ENCODE data around the gene HIBCH. TPM values are rescaled to one million over a fixed set of nuclear protein-coding genes. Genes with fewer than 3 reads are reported as not detected.
"Not testable (repeated sequence)": the region's sequence is repeated elsewhere in the genome, so short reads cannot be mapped to it uniquely, and the experiment has no call there.

Gene HIBCH
- total and polyA plus RNA-seq, 2 donors = 18.7 to 31.3 TPM

DNA sequence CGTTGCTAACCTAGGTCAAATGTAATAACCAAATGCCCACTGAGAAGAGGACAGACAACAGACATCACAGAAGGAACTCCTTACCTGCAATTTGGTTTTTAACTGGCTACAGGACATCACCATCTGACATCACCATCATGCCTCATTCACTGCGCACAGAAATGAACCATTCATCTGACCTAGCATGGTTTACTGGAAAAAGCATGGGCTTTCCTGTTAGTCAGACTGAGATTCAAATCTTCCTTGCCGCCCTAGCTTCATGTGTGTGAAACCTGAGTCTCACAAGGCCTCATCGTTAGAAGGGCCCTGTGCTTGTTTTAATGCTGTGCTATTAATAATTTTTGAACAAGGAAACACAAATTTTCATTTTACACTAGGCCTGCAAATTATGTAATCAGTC lies 1.1 kb upstream of the HIBCH start:
- no peak overlapping the region for H3K27ac ChIP-seq (ENCODE audit: low read depth in 1 of 2, low read length in 1 of 2)
- H3K36me3 ChIP-seq (ENCODE audit: control insufficient read depth in 2 of 2, insufficient read depth in 2 of 2, low read length in 1 of 2) = peaks cover 0 to 3% of the 10 kb centered on the region in 2 donors
- no peak for DNase-seq (ENCODE audit: low read depth in 6 of 9, low spot score in 9 of 9)
- H3K9me3 ChIP-seq (ENCODE audit: control insufficient read depth in 2 of 2, insufficient read depth in 1 of 2, low read length in 1 of 2) = no peaks in the 10 kb centered on the region
- peaks cover 2 to 16% of the 10 kb centered on the region in 2 donors for H3K4me1 ChIP-seq (ENCODE audit: control insufficient read depth in 2 of 2, insufficient read depth in 2 of 2, low read length in 2 of 2)
- no peaks in the 10 kb centered on the region for H3K27me3 ChIP-seq (ENCODE audit: control insufficient read depth in 2 of 2, insufficient read depth in 1 of 2, low read length in 1 of 2)
- WGBS = 95% methylated on average over 4 of the region's 4 CpGs
- H3K4me3 ChIP-seq (ENCODE audit: low read length in 2 of 2) = no peak overlapping the region

DNA sequence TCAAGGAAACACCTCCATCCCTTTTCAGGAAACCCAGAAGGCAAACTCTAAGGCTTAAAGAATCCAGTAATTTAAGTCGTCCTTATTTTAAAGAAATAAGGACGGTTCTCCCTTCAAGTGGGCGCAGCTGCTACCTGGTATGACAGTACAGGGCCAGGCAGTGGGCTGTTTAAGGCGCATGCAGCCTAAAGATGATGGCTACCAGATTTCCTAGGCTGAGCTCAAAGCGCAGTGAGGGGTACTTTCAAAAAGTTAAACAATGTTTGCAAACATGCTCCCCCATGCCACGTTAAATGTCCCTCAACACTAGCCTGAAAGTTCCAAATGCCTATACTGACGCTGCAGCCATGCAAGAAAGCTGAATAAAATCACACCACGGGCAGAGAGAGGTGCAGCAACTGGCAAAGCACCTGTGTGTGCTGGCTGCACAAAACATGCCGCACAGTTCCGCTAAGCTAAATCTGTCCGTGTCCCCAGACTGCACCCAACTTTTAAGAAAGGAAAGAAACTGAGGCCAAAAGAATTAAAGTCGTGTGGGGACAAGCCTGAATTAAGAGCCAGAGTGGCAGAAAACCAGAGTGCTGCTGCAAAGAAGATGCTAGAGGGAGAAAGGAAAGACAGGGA lies 583 bp downstream of the HIBCH start:
- H3K4me3 ChIP-seq (ENCODE audit: low read length in 2 of 2) = peak overlapping the region; percentile 82 to 86
- peak overlapping the region; percentile 94 to 95 for H3K27ac ChIP-seq (ENCODE audit: low read depth in 1 of 2, low read length in 1 of 2)
- peaks cover 0 to 3% of the 10 kb centered on the region in 2 donors for H3K36me3 ChIP-seq (ENCODE audit: control insufficient read depth in 2 of 2, insufficient read depth in 2 of 2, low read length in 1 of 2)
- no peaks in the 10 kb centered on the region for H3K9me3 ChIP-seq (ENCODE audit: control insufficient read depth in 2 of 2, insufficient read depth in 1 of 2, low read length in 1 of 2)
- WGBS = 8% methylated on average over 12 of the region's 12 CpGs
- peak; percentile 20 to 77 (median 46) for DNase-seq (ENCODE audit: low read depth in 6 of 9, low spot score in 9 of 9)
- peaks cover 2 to 16% of the 10 kb centered on the region in 2 donors for H3K4me1 ChIP-seq (ENCODE audit: control insufficient read depth in 2 of 2, insufficient read depth in 2 of 2, low read length in 2 of 2)
- H3K27me3 ChIP-seq (ENCODE audit: control insufficient read depth in 2 of 2, insufficient read depth in 1 of 2, low read length in 1 of 2) = no peaks in the 10 kb centered on the region

DNA sequence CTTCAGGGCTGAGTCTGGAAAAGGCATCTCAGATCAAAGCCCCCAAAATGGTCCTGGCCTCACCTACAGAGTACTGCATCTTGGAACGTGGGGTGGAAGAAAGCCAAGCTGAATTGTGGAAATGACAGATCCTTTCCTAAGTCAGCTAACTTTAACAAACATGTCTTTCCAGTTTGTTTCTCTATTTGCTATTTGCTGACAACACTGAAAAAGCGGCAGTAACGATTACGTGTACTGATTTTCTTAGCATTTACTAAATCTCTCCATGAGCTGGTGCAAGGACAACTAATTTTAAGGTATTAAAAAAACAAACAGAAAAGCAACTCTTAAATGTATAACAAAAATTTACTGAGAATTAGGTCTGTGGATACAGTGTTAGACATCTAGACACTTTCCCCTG lies 1.1 kb downstream of the HIBCH start:
- no peaks in the 10 kb centered on the region for H3K27me3 ChIP-seq (ENCODE audit: control insufficient read depth in 2 of 2, insufficient read depth in 1 of 2, low read length in 1 of 2)
- peaks cover 2 to 16% of the 10 kb centered on the region in 2 donors for H3K4me1 ChIP-seq (ENCODE audit: control insufficient read depth in 2 of 2, insufficient read depth in 2 of 2, low read length in 2 of 2)
- no peaks in the 10 kb centered on the region for H3K9me3 ChIP-seq (ENCODE audit: control insufficient read depth in 2 of 2, insufficient read depth in 1 of 2, low read length in 1 of 2)
- H3K4me3 ChIP-seq (ENCODE audit: low read length in 2 of 2) = peak overlapping the region in 1 of 2 donors; percentile 82
- DNase-seq (ENCODE audit: low read depth in 6 of 9, low spot score in 9 of 9) = peak in 1 of 9 donors; percentile 4
- peaks cover 0 to 3% of the 10 kb centered on the region in 2 donors for H3K36me3 ChIP-seq (ENCODE audit: control insufficient read depth in 2 of 2, insufficient read depth in 2 of 2, low read length in 1 of 2)
- peak overlapping the region in 1 of 2 donors; percentile 94 for H3K27ac ChIP-seq (ENCODE audit: low read depth in 1 of 2, low read length in 1 of 2)
- 91% methylated on average over 4 of the region's 4 CpGs for WGBS

DNA sequence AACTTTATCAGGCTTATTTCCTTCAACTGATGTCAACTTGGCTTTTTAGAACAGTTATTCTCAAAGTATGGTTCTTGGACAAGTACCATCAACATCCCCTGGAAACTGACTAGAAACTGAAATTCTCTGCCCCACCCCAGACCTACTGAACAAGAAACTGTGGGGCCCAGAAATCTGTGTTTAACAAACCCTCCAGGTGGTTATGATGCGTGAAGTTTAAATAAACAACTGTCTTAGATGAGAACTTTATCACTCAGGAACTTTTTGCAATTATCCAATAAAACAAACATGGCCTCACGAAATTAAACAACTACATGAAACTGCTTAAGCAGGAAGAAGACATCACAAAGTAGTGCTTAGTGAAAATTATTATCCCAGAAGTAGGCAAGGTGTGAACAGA lies 4.4 kb downstream of the HIBCH start:
- Histone ChIP-seq H3K27ac (ENCODE audit: low read depth in 1 of 2, low read length in 1 of 2) (no peak overlapping the region), H3K27me3 (ENCODE audit: control insufficient read depth in 2 of 2, insufficient read depth in 1 of 2, low read length in 1 of 2) (no peaks in the 10 kb centered on the region), H3K36me3 (ENCODE audit: control insufficient read depth in 2 of 2, insufficient read depth in 2 of 2, low read length in 1 of 2) (peaks cover 0 to 5% of the 10 kb centered on the region in 2 donors), H3K4me3 (ENCODE audit: low read length in 2 of 2) (no peak overlapping the region), H3K4me1 (ENCODE audit: control insufficient read depth in 2 of 2, insufficient read depth in 2 of 2, low read length in 2 of 2) (peaks cover under 1 to 14% of the 10 kb centered on the region in 2 donors), H3K9me3 (ENCODE audit: control insufficient read depth in 2 of 2, insufficient read depth in 1 of 2, low read length in 1 of 2) (no peaks in the 10 kb centered on the region)
- no peak for DNase-seq (ENCODE audit: low read depth in 6 of 9, low spot score in 9 of 9)
- WGBS = 97% methylated on average over 2 of the region's 2 CpGs

DNA sequence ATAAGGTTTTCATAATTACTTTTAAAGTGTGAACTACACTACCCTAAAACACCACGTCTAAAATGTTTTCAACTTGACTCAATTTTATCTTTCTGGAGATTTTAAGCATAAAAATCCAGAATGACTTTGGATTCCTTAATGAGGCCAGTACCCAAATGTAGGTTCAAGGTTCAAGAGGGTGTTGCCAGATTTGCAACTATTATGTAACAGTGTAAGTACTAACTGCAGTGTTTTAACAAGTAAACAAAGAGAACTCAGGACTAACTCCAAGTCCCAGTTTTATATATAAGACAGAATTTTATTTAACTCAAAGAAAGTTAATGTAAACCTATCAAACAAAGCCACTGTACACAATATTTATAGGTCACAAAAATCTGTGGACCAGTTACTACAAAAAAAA lies 5.7 kb downstream of the HIBCH start:
- H3K36me3 ChIP-seq (ENCODE audit: control insufficient read depth in 2 of 2, insufficient read depth in 2 of 2, low read length in 1 of 2) = peaks cover 4 to 10% of the 10 kb centered on the region in 2 donors
- H3K27me3 ChIP-seq (ENCODE audit: control insufficient read depth in 2 of 2, insufficient read depth in 1 of 2, low read length in 1 of 2) = no peaks in the 10 kb centered on the region
- peaks cover 0 to 10% of the 10 kb centered on the region in 2 donors for H3K4me1 ChIP-seq (ENCODE audit: control insufficient read depth in 2 of 2, insufficient read depth in 2 of 2, low read length in 2 of 2)
- no peaks in the 10 kb centered on the region for H3K9me3 ChIP-seq (ENCODE audit: control insufficient read depth in 2 of 2, insufficient read depth in 1 of 2, low read length in 1 of 2)
- 96% methylated on average over 1 of the region's 1 CpG for WGBS
- H3K27ac ChIP-seq (ENCODE audit: low read depth in 1 of 2, low read length in 1 of 2) = no peak overlapping the region
- DNase-seq (ENCODE audit: low read depth in 6 of 9, low spot score in 9 of 9) = no peak
- no peak overlapping the region for H3K4me3 ChIP-seq (ENCODE audit: low read length in 2 of 2)

DNA sequence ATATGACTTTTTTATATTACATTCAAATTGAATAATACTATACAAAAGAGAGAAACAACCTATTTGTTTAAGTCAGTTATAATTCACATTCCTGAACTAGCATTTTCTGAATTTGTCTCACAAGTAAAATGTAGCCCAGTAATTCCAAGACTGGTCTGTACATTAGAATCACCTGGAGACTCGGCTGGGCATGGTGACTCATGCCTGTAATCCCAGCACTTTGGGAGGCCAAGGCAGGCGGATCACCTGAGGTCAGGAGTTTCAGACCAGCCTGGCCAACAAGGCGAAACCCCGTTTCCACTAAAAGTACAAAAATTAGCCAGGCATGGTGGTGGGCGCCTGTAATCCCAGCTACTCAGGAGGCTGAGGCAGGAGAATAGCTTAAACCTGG lies 7.0 kb downstream of the HIBCH start:
- WGBS = 98% methylated on average over 5 of the region's 5 CpGs
- H3K4me3 ChIP-seq (ENCODE audit: low read length in 2 of 2); DNase-seq (ENCODE audit: low read depth in 6 of 9, low spot score in 9 of 9); H3K27me3 ChIP-seq (ENCODE audit: control insufficient read depth in 2 of 2, insufficient read depth in 1 of 2, low read length in 1 of 2); H3K27ac ChIP-seq (ENCODE audit: low read depth in 1 of 2, low read length in 1 of 2); H3K4me1 ChIP-seq (ENCODE audit: control insufficient read depth in 2 of 2, insufficient read depth in 2 of 2, low read length in 2 of 2); H3K9me3 ChIP-seq (ENCODE audit: control insufficient read depth in 2 of 2, insufficient read depth in 1 of 2, low read length in 1 of 2): not testable (repeated sequence)
- H3K36me3 ChIP-seq (ENCODE audit: control insufficient read depth in 2 of 2, insufficient read depth in 2 of 2, low read length in 1 of 2) = peaks cover 4 to 13% of the 10 kb centered on the region in 2 donors

DNA sequence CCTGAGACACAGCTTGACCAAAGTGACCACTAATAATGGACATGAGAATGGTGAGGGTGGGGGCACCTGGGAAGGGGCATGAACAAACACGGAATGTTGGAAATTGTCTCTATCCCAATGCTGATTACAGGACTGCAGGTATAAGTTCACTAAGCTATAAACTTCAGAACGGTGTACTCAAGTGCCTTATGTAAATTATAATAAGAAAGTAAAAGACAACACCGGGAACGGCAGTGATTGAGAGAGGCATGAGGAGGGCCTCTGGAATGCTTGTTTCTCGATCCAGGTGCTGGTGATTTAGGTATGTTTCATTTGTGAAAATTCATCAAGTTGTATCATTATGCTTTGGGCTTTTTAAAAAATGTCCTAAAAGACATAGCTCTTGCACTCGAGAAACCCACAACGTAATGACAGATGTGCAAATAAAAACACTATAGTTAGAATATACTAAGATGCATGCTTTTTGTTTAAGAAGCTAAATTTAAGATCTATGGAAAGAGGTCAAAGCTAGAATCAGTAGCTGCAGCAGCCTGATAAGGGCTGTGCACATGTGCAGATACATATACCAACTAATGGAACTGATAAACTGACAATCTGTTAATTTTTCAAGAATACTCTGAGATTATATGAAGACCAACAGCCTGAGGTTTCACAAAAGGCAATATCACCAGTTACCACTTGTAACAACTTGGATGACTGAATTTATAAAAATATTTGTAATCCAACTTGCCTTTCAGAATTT lies 7.6 kb downstream of the HIBCH start:
- H3K9me3 ChIP-seq (ENCODE audit: control insufficient read depth in 2 of 2, insufficient read depth in 1 of 2, low read length in 1 of 2) = no peaks in the 10 kb centered on the region
- no peak overlapping the region for H3K4me3 ChIP-seq (ENCODE audit: low read length in 2 of 2)
- H3K36me3 ChIP-seq (ENCODE audit: control insufficient read depth in 2 of 2, insufficient read depth in 2 of 2, low read length in 1 of 2) = peaks cover 4 to 12% of the 10 kb centered on the region in 2 donors
- H3K4me1 ChIP-seq (ENCODE audit: control insufficient read depth in 2 of 2, insufficient read depth in 2 of 2, low read length in 2 of 2) = no peaks in the 10 kb centered on the region
- WGBS = 98% methylated on average over 7 of the region's 7 CpGs
- DNase-seq (ENCODE audit: low read depth in 6 of 9, low spot score in 9 of 9) = no peak
- no peaks in the 10 kb centered on the region for H3K27me3 ChIP-seq (ENCODE audit: control insufficient read depth in 2 of 2, insufficient read depth in 1 of 2, low read length in 1 of 2)
- no peak overlapping the region for H3K27ac ChIP-seq (ENCODE audit: low read depth in 1 of 2, low read length in 1 of 2)

DNA sequence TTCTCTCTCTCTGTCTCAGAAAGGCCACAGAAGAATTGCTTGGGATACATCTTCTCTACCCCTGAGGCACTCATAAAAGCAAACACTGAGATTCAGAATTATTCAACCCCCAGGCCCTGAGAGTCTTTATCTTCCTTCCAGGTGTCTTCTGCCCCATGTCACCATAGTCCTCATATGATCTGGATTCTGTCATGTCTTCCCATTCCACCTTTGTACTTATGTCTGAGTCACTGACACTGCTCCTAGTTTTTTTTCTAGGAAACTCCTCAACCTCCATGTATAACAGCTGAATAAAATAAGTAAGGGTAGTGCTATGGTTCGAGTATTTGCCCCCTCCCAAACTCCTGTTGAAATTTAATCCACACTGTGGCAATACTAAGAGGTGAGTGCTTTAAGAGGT lies 11.6 kb downstream of the HIBCH start:
- DNase-seq (ENCODE audit: low read depth in 6 of 9, low spot score in 9 of 9) = no peak
- 94% methylated on average over 1 of the region's 1 CpG for WGBS
- H3K4me1 ChIP-seq (ENCODE audit: control insufficient read depth in 2 of 2, insufficient read depth in 2 of 2, low read length in 2 of 2) = no peaks in the 10 kb centered on the region
- H3K36me3 ChIP-seq (ENCODE audit: control insufficient read depth in 2 of 2, insufficient read depth in 2 of 2, low read length in 1 of 2) = peaks cover 4 to 14% of the 10 kb centered on the region in 2 donors
- H3K27ac ChIP-seq (ENCODE audit: low read depth in 1 of 2, low read length in 1 of 2) = no peak overlapping the region
- H3K27me3 ChIP-seq (ENCODE audit: control insufficient read depth in 2 of 2, insufficient read depth in 1 of 2, low read length in 1 of 2) = no peaks in the 10 kb centered on the region
- no peaks in the 10 kb centered on the region for H3K9me3 ChIP-seq (ENCODE audit: control insufficient read depth in 2 of 2, insufficient read depth in 1 of 2, low read length in 1 of 2)
- H3K4me3 ChIP-seq (ENCODE audit: low read length in 2 of 2) = no peak overlapping the region

DNA sequence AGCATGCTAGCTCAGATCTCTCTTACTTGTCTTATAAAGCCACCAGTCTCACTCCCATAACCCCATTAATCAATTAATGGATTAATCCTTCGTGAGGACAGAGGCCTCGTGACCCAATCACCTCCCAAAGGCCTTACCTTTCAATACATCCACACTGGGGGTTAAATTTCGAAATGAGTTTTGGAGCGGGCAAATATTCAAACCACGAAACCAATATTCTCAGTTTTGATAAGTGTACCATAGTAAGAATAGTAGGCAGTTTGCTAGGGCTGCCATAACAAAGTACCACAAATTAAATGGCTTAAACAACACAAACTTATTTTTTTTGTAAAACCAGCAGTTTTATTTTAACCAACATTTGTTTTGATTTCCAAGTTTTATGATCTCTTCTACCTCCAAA lies 15.2 kb downstream of the HIBCH start:
- H3K36me3 ChIP-seq (ENCODE audit: control insufficient read depth in 2 of 2, insufficient read depth in 2 of 2, low read length in 1 of 2) = peaks cover 0 to 11% of the 10 kb centered on the region in 2 donors

More for the DNA sequence above, 15.2 kb downstream of the HIBCH start:
- Histone ChIP-seq H3K27me3 (ENCODE audit: control insufficient read depth in 2 of 2, insufficient read depth in 1 of 2, low read length in 1 of 2) (no peaks in the 10 kb centered on the region), H3K27ac (ENCODE audit: low read depth in 1 of 2, low read length in 1 of 2) (no peak overlapping the region), H3K4me1 (ENCODE audit: control insufficient read depth in 2 of 2, insufficient read depth in 2 of 2, low read length in 2 of 2) (no peaks in the 10 kb centered on the region), H3K9me3 (ENCODE audit: control insufficient read depth in 2 of 2, insufficient read depth in 1 of 2, low read length in 1 of 2) (no peaks in the 10 kb centered on the region), H3K4me3 (ENCODE audit: low read length in 2 of 2) (no peak overlapping the region)
- WGBS = 96% methylated on average over 5 of the region's 5 CpGs
- no peak for DNase-seq (ENCODE audit: low read depth in 6 of 9, low spot score in 9 of 9)
